ENCODE measurements around the gene LDLR.

- no peak for TF ChIP-seq EP300 (IDR thresholded peaks at IDR 0.05)
- no peak for TF ChIP-seq CTCF (IDR thresholded peaks at IDR 0.05)
- TF ChIP-seq POLR2A (IDR thresholded peaks at IDR 0.05): no peak
Observed at GRCh38 chr19:11045536-11045935, 43.7 kb upstream of the LDLR start.
